AG09319 (cell line): ENCODE results near the gene CCT6B.

Experiments used
- DNase-seq: peaks from one replicate; pipeline ENCODE4 v3.0.0-alpha.2; 2010; ENCODE audit warnings: low read depth; ENCODE audit errors: extremely low read depth
- TF ChIP-seq, protein P1 (sequence below): IDR thresholded peaks from 2 replicates; pipeline ENCODE4 v1.5.1; 2011; ENCODE audit warnings: low read depth, mild to moderate bottlenecking, inconsistent platforms, low read length, moderate library complexity

Gene CCT6B

DNA sequence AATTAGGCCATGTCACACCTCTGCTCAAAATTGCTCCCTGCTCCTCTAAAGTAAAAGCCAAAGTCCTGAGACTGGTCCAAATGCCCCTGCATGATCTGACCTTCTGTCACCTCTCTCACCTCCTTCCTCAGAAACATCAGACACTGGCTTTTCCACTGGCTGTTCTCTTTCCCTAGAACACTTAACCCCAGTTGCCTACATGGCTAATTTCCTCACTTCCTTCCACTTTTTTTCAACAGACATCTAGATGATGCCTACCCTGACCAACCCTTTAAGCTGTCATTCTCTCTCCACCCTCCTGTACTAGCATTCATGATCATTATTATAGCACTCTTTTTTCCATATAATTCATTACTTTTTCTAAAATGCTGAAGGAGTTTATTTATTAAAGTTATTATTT, 31.0 kb downstream of the CCT6B start:
- TF ChIP-seq, protein P1, sequence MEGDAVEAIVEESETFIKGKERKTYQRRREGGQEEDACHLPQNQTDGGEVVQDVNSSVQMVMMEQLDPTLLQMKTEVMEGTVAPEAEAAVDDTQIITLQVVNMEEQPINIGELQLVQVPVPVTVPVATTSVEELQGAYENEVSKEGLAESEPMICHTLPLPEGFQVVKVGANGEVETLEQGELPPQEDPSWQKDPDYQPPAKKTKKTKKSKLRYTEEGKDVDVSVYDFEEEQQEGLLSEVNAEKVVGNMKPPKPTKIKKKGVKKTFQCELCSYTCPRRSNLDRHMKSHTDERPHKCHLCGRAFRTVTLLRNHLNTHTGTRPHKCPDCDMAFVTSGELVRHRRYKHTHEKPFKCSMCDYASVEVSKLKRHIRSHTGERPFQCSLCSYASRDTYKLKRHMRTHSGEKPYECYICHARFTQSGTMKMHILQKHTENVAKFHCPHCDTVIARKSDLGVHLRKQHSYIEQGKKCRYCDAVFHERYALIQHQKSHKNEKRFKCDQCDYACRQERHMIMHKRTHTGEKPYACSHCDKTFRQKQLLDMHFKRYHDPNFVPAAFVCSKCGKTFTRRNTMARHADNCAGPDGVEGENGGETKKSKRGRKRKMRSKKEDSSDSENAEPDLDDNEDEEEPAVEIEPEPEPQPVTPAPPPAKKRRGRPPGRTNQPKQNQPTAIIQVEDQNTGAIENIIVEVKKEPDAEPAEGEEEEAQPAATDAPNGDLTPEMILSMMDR, result no peak
- no peak for DNase-seq

DNA sequence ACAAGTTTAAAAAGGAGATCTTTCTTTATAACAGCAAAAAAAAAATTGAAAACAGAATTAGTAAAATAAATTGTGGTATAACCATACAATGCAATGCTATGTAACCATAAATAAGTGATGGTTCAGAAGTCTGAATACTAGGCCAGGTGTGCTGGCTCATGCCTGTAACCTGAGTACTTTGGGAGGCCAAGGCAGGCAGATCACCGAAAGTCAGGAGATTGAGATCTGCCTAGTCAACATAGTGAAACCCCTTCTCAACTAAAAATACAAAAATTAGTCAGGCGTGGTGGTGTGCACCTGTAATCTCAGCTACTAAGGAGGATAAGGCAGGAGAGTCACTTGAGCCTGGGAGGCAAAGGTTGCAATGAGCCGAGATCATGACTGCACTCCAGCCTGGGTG, 34.6 kb downstream of the CCT6B start:
- TF ChIP-seq, protein P1, result no peak
- no peak for DNase-seq

DNA sequence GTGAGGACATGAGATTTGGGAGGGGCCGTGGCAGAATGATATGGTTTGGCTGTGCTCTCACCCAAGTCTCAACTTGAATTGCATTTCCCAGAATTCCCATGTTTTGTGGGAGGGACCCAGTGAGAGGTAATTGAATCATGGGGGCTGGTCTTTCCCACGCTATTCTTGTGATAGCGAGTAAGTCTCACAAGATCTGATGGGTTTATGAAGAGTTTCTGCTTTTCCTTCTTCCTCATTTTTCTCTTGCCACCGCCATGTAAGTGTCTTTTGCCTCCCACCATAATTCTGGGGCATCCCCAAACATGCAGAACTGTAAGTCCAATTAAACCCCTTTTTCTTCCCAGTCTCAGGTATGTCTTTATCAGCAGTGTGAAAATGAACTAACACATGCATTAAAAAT, 40.6 kb downstream of the CCT6B start:
- DNase-seq, result no peak
- TF ChIP-seq, protein P1, result no peak

DNA sequence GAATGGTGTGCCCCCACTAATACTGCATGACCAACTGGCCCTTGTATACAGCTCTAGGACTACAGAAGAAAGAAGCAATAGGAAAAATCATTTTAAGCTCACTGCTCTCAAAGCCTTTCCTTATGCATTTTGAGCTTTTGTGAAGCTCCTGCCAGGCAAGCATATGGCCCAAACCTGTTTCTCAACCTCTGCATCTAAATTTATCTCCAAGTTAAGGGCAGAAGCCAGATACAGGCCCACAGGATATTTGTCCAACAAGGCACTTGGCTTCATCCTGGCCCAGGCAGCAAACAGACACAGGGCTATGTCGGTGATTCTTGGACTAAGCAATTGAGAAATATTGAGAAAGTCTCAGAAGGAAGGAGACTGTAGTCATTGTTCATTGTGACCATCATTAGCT, 43.9 kb downstream of the CCT6B start:
- no peak for DNase-seq
- TF ChIP-seq, protein P1, result no peak

DNA sequence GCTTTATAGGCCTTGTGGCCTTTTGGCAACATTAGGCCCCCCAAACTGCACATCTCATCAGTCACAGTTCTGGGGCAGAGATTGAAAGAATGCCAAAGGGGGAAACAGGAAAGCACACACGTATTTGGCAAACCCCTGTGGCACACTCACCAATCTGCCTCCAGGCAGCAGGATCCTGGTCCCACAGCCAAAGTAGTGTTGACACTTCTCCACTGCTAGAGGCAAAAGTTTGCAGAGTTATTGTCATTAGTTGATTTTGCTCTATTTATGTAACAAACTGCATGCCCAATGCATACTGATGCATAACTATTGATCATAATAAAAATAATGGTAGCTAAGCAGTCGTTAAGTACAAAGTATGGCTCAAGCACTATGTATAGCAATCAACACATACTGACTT, 45.1 kb downstream of the CCT6B start:
- no peak for DNase-seq
- TF ChIP-seq, protein P1, result no peak

DNA sequence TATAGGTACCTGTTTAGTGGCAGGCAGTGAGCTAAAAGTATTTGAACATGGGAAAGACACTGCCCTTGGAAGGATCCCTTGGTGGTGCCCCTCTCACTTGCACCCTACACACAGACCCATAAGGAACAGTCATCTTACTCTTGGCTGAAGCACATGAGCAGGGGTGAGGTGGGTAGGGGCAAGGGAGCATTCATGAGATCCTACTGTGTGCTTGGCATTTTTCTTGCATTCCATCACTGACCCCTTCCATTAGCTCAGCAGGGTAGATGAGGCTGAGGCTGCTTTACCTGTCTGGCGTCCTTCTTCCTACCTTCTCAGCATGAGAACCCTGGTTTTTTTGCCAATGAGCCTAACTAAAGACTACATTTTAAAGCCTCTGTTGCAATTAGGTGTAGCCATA, 48.3 kb downstream of the CCT6B start:
- TF ChIP-seq, protein P1, result no peak
- no peak for DNase-seq

DNA sequence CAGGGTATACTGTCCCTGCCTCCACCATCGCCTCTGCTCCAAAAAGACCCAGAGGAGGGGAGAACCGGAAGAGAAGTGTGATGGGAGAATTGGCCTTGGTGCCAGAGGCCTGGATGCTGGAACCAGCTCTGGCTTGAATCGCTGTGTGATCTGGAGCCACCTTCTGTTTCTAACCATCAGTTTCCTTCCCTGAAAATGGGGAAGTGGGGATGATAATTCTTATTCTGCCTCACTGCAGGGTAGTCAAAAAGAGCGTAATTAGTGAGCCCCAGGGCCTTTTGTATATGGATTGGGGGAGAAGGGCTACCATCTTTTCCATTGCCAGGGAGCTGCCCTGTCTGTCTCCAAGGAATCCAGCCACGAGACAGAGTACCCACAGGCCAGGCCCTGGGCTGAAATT, 52.2 kb downstream of the CCT6B start:
- no peak for DNase-seq
- TF ChIP-seq, protein P1, result no peak
